CD14-positive monocyte (primary cell): ENCODE data around the gene PLCE1. TPM values are rescaled to one million over a fixed set of nuclear protein-coding genes. Genes with fewer than 3 reads are reported as not detected.

ENCODE experiments used
- DNase-seq, 3 donors: peaks; one replicate each; pipeline ENCODE4 v3.0.0-alpha.2; 2011 to 2022
- H2AFZ ChIP-seq: 2 replicates; pipeline ENCODE4 v1.6.0; 2012; ENCODE audit warnings: mild to moderate bottlenecking, low read depth, low read length, inconsistent platforms; ENCODE audit not compliant: insufficient read depth, poor library complexity, severe bottlenecking
- H3K27ac ChIP-seq, 2 donors: 1 replicate in 1 of 2; 2 replicates in 1 of 2; pipeline ENCODE4 v1.5.1; 2012 to 2013; ENCODE audit warnings: low read length in 2 of 2, control low read depth in 1 of 2, inconsistent platforms in 1 of 2, low read depth in 1 of 2, mild to moderate bottlenecking in 1 of 2
- H3K27me3 ChIP-seq, 2 donors: one replicate each; pipeline versions ENCODE4 v1.6.0 to v1.6.1; 2011 to 2013; ENCODE audit warnings: low read length in 2 of 2; ENCODE audit not compliant: control insufficient read depth in 2 of 2, insufficient read depth in 2 of 2
- H3K36me3 ChIP-seq, 2 donors: replicated peaks in 1 of 2; 1 replicate in 1 of 2; 2 replicates in 1 of 2; pipeline versions ENCODE4 v1.5.1 to v1.6.1; 2012 to 2013; ENCODE audit warnings: low read length in 2 of 2, control low read depth in 1 of 2, inconsistent platforms in 1 of 2, mild to moderate bottlenecking in 1 of 2; ENCODE audit not compliant: insufficient read depth in 2 of 2, control insufficient read depth in 1 of 2
- H3K4me1 ChIP-seq, 2 donors: 1 replicate in 1 of 2; 2 replicates in 1 of 2; pipeline versions ENCODE4 v1.5.1 to v1.6.1; 2012 to 2013; ENCODE audit warnings: low read length in 2 of 2, control low read depth in 1 of 2, inconsistent platforms in 1 of 2, mild to moderate bottlenecking in 1 of 2, moderate library complexity in 1 of 2; ENCODE audit not compliant: insufficient read depth in 2 of 2, control insufficient read depth in 1 of 2
- H3K4me2 ChIP-seq: replicated peaks from 2 replicates; pipeline ENCODE3; 2012; ENCODE audit warnings: low read length, moderate library complexity, mild to moderate bottlenecking; ENCODE audit not compliant: poor library complexity, severe bottlenecking; ENCODE audit errors: extremely low read depth
- H3K4me3 ChIP-seq, 3 experiments: fragments of 200-600 bp in 1 of 3; sonication (generic) in 1 of 3; replicated peaks in 1 of 3; 1 replicate in 2 of 3; 2 replicates in 1 of 3; pipeline ENCODE4 v1.5.1; 2011 to 2013; ENCODE audit warnings: low read length in 3 of 3, mild to moderate bottlenecking in 3 of 3, control low read depth in 2 of 3, low read depth in 2 of 3, inconsistent platforms in 1 of 3, moderate library complexity in 1 of 3
- H3K79me2 ChIP-seq: 2 replicates; pipeline ENCODE4 v1.6.0; 2012; ENCODE audit warnings: mild to moderate bottlenecking, control low read depth, inconsistent platforms, low read length, moderate library complexity; ENCODE audit not compliant: insufficient read depth
- H3K9ac ChIP-seq: 2 replicates; pipeline ENCODE4 v1.6.0; 2017; ENCODE audit warnings: low read length, mild to moderate bottlenecking; ENCODE audit not compliant: insufficient read depth, poor library complexity, severe bottlenecking
- H3K9me3 ChIP-seq, 2 donors: replicated peaks in 1 of 2; 1 replicate in 1 of 2; 2 replicates in 1 of 2; pipeline versions ENCODE4 v1.5.1 to v1.6.1; 2012 to 2013; ENCODE audit warnings: low read length in 2 of 2, control low read depth in 1 of 2; ENCODE audit not compliant: control insufficient read depth in 1 of 2, insufficient read depth in 1 of 2
- H4K20me1 ChIP-seq: 2 replicates; pipeline ENCODE4 v1.6.0; 2012; ENCODE audit warnings: mild to moderate bottlenecking, low read length, control low read depth, moderate library complexity; ENCODE audit not compliant: insufficient read depth
- H3K27ac Mint-ChIP-seq, 7 donors: one replicate each; pipeline ENCODE4 v1.8.0; 2020; ENCODE audit warnings: mild to moderate bottlenecking in 7 of 7, mixed read lengths in 7 of 7, moderate library complexity in 6 of 7, inconsistent platforms in 2 of 7
- H3K27me3 Mint-ChIP-seq, 3 donors: one replicate each; pipeline ENCODE4 v1.8.0; 2021 to 2022; ENCODE audit warnings: low read depth in 3 of 3, mild to moderate bottlenecking in 3 of 3, mixed read lengths in 3 of 3, moderate library complexity in 3 of 3, inconsistent platforms in 1 of 3
- H3K36me3 Mint-ChIP-seq, 2 donors: one replicate each; pipeline ENCODE4 v1.8.0; 2020; ENCODE audit warnings: mixed read lengths in 2 of 2, inconsistent platforms in 1 of 2, mild to moderate bottlenecking in 1 of 2
- H3K4me1 Mint-ChIP-seq: one replicate; pipeline ENCODE4 v1.8.0; 2020; ENCODE audit warnings: mild to moderate bottlenecking, mixed read lengths
- H3K4me3 Mint-ChIP-seq, 2 donors: one replicate each; pipeline ENCODE4 v1.8.0; 2020; ENCODE audit warnings: mild to moderate bottlenecking in 2 of 2, mixed read lengths in 2 of 2, moderate library complexity in 1 of 2
- H3K9me3 Mint-ChIP-seq, 7 donors: one replicate each; pipeline ENCODE4 v1.8.0; 2020 to 2022; ENCODE audit warnings: mixed read lengths in 7 of 7, mild to moderate bottlenecking in 6 of 7, moderate library complexity in 6 of 7, inconsistent platforms in 2 of 7
- CTCF ChIP-seq: fragments of 200-600 bp; IDR thresholded peaks from one replicate; pipeline ENCODE4 v1.8.0; 2022; ENCODE audit warnings: antibody characterized with exemption, mild to moderate bottlenecking
- WGBS: methylation state at CpG from one replicate; pipeline ENCODE4 v1.1.5; 2013; ENCODE audit warnings: missing lambda C conversion rate; ENCODE audit not compliant: insufficient coverage; 5-methylcytosine and 5-hydroxymethylcytosine counted together
- intact Hi-C, 2 donors: fragments of 100-400 bp; cut with micrococcal nuclease; formaldehyde crosslinking; loops; one replicate each; pipeline versions ENCODE4 v1.15.0 to v1.15.1; 2023
- polyA plus RNA-seq, 3 donors: library from polyadenylated mRNA; depleted of rRNA in 1 of 3; unstranded in 2 of 3; stranded (reverse) in 1 of 3; fragments of 300-500 nt in 2 of 3; fragments of >200 nt in 1 of 3; fragmentation: Illumina TruSeq in 2 of 3; gene quantifications; 1 replicate in 2 of 3; 2 replicates in 1 of 3; pipeline ENCODE4 v1.2.3, GENCODE V29; 2012 to 2021

Gene PLCE1
- polyA plus RNA-seq, 3 donors: 0.02 TPM; not detected in 1

DNA sequence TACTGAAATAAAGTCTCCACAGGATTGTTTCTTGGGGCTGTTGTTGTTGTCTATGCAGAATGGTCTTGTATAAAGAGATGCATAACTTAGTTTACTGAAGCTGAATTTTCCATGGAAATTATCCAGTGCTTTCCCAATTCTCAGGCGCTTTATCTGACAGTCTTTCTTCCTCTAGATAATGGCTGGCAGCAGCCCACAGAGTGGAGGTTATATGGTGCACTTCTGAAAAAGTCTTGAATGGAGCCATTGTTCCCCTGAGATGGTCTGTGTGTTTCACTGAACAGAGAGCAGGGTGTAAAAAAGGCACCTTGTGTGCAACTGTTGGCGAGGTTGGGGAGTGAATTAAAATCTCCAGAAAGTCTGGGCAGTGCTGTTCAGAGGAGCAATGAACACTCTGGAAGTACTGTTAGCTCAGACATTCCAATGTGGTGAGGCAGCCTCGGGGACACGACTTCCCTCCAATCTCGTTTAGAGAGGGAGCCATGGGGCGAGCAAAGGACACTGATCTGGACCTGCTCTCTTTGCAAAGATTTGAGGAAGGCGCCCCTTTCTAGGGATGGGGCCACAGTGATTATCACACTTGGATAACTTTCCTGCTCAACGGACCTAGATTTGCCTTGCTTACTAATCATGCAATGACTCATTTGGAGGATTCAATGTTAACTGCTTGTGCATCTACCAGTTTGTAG, 2.0 kb upstream of the PLCE1 start:
- Mint-ChIP-seq H3K27me3 (peaks cover 51 to 61% (median 57%) of the 10 kb centered on the region in 3 donors), H3K27ac (no peak overlapping the region), H3K4me1 (peaks cover 3% of the 10 kb centered on the region), H3K4me3 (peak overlapping the region in 1 of 2 donors; percentile 17), H3K9me3 (peaks cover 0 to 11% (median 3%) of the 10 kb centered on the region in 7 donors), H3K36me3 (no peaks in the 10 kb centered on the region)
- Histone ChIP-seq H3K27me3 (peaks cover 53 to 59% of the 10 kb centered on the region in 2 donors), H3K4me3 (no peak overlapping the region), H3K36me3 (no peaks in the 10 kb centered on the region), H3K4me1 (no peaks in the 10 kb centered on the region), H3K9ac (no peak overlapping the region), H3K9me3 (peaks cover 0 to 20% of the 10 kb centered on the region in 2 donors), H3K27ac (no peak overlapping the region), H4K20me1 (no peaks in the 10 kb centered on the region), H3K4me2 (no peak overlapping the region), H2AFZ (no peak overlapping the region), H3K79me2 (no peaks in the 10 kb centered on the region)
- no peak for DNase-seq
- TF ChIP-seq CTCF: no peak
- intact Hi-C loops: no loop called here
- 47% methylated on average over 6 of the region's 8 CpGs for WGBS

DNA sequence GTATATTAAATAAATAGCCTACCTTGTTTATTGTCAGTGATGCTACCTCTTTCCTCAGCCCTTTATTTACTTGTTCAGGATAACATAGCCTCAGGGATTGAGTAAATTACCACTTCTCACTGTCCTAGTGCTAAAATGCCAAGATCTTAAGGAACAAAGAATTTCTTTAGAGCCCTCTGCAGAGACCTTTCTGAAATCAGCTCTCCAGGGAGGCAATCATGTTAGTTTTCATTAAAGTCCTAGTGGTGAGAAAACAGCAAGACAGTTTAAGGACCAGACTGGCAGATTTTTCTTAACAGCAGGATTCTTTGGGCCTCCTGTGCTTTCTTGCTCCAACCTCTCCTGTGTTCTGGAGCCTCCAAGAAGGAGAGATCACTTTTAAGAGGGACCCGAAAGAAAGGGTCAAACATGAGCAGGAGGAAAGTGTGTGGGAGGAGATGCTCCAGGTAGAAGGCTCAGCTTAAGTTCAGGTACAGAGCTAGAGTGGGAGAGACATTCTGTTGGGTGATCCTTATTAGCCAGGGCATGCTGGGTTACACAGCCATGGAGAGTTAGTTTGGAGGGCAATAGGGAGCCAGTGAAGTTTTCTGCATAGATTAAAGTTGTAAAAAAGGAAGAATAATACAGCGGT, 1.2 kb upstream of the PLCE1 start:
- peaks cover 3% of the 10 kb centered on the region for H3K4me1 Mint-ChIP-seq

More for the DNA sequence above, 1.2 kb upstream of the PLCE1 start:
- H3K4me1 ChIP-seq: no peaks in the 10 kb centered on the region
- H3K36me3 Mint-ChIP-seq: no peaks in the 10 kb centered on the region
- H3K79me2 ChIP-seq: no peaks in the 10 kb centered on the region
- DNase-seq: no peak
- H3K4me3 ChIP-seq: no peak overlapping the region
- WGBS: 76% methylated on average over 2 of the region's 2 CpGs
- intact Hi-C loops: no loop called here
- no peak overlapping the region for H3K9ac ChIP-seq
- no peak for TF ChIP-seq CTCF
- peaks cover 0 to 20% of the 10 kb centered on the region in 2 donors for H3K9me3 ChIP-seq
- no peaks in the 10 kb centered on the region for H3K36me3 ChIP-seq
- peaks cover 51 to 56% (median 53%) of the 10 kb centered on the region in 3 donors for H3K27me3 Mint-ChIP-seq
- H3K4me3 Mint-ChIP-seq: peak overlapping the region in 1 of 2 donors; percentile 79
- no peak overlapping the region for H3K27ac Mint-ChIP-seq
- no peak overlapping the region for H3K4me2 ChIP-seq
- H2AFZ ChIP-seq: no peak overlapping the region
- peaks cover 0 to 11% (median 3%) of the 10 kb centered on the region in 7 donors for H3K9me3 Mint-ChIP-seq
- peaks cover 54 to 60% of the 10 kb centered on the region in 2 donors for H3K27me3 ChIP-seq
- no peak overlapping the region for H3K27ac ChIP-seq
- H4K20me1 ChIP-seq: no peaks in the 10 kb centered on the region
